ENCODE results near the gene PTPRH. TPM values are rescaled to one million over a fixed set of nuclear protein-coding genes. Genes with fewer than 3 reads are reported as not detected.
"Not testable (repeated sequence)": the region's sequence is repeated elsewhere in the genome, so short reads cannot be mapped to it uniquely, and the experiment has no call there.

The PTPRH gene
- total RNA-seq, 4 donors from 2014 or later: 0.57 to 2.0 (median 1.3) TPM

- no peak overlapping the region for H3K4me3 ChIP-seq
- DNase-seq: no peak
- no peaks in the 10 kb centered on the region for H3K36me3 ChIP-seq
- peaks cover 11 to 35% (median 19%) of the 10 kb centered on the region in 3 donors for H3K4me1 ChIP-seq
- intact Hi-C loops (cut with DNase I): no loop called here
- H3K27me3 ChIP-seq: peaks cover 0 to 36% (median 0%) of the 10 kb centered on the region in 4 donors
- peaks cover 0 to 10% (median 6%) of the 10 kb centered on the region in 3 donors for H3K9me3 ChIP-seq
- no peak overlapping the region for H3K27ac ChIP-seq
- WGBS, 2 donors: 77% methylated on average over 2 of the region's 3 CpGs; no CpG with 5 or more reads in 1 of the 2 donors
- TF ChIP-seq POLR2A (IDR thresholded peaks at IDR 0.05): no peak
- TF ChIP-seq CTCF (IDR thresholded peaks at IDR 0.05): peak in 2 of 6 experiments; percentile 38 to 57
Measured at GRCh38 chr19:55212447-55212846, 3.1 kb upstream of the PTPRH start.

- WGBS, 2 donors: 58 to 60% methylated on average over 13 to 16 of the region's 17 CpGs
- Histone ChIP-seq H3K4me3 (no peak overlapping the region), H3K9me3 (peaks cover 0 to 10% (median 6%) of the 10 kb centered on the region in 3 donors), H3K4me1 (peaks cover 9 to 31% (median 17%) of the 10 kb centered on the region in 3 donors), H3K27me3 (peaks cover 0 to 58% (median 0%) of the 10 kb centered on the region in 4 donors), H3K27ac (peak overlapping the region in 3 of 4 donors; percentile 30 to 46 (median 34)), H3K36me3 (no peaks in the 10 kb centered on the region)
- no peak for DNase-seq
- intact Hi-C loops (cut with DNase I): no loop called here
- TF ChIP-seq POLR2A (IDR thresholded peaks at IDR 0.05) (no peak), CTCF (IDR thresholded peaks at IDR 0.05) (no peak)
Measured at GRCh38 chr19:55209693-55210472, 582 bp upstream of the PTPRH start.

GRCh38 chr19:55206664-55207500 lies 2.4 kb downstream of the PTPRH start:
- peak overlapping the region in 2 of 4 donors; percentile 39 to 62 for H3K27ac ChIP-seq

GRCh38 chr19:55202199-55202598 lies 7.1 kb downstream of the PTPRH start:
- H3K9me3 ChIP-seq; H3K4me1 ChIP-seq; H3K4me3 ChIP-seq; H3K27ac ChIP-seq; intact Hi-C loops (cut with DNase I); H3K36me3 ChIP-seq; DNase-seq: not testable (repeated sequence)
- 50 to 63% methylated on average over 2 to 7 of the region's 10 CpGs for WGBS, 2 donors
- H3K27me3 ChIP-seq: peaks cover 0 to 62% (median 0%) of the 10 kb centered on the region in 4 donors

More at GRCh38 chr19:55206664-55207500, 2.4 kb downstream of the PTPRH start:
- DNase-seq: no peak
- Histone ChIP-seq H3K27me3 (peaks cover 0 to 45% (median 0%) of the 10 kb centered on the region in 4 donors), H3K4me3 (peak overlapping the region in 2 of 4 donors; percentile 4 to 50), H3K36me3 (no peaks in the 10 kb centered on the region), H3K9me3 (no peaks in the 10 kb centered on the region), H3K4me1 (peaks cover 9 to 31% (median 17%) of the 10 kb centered on the region in 3 donors)
- no peak for TF ChIP-seq CTCF (IDR thresholded peaks at IDR 0.05)
- peak in 2 of 4 donors; percentile 34 to 45 for TF ChIP-seq POLR2A (IDR thresholded peaks at IDR 0.05)
- 26 to 39% methylated on average over 8 to 9 of the region's 29 CpGs for WGBS, 2 donors
- intact Hi-C loops (cut with DNase I): no loop called here

GRCh38 chr19:55199620-55200204 lies 9.6 kb downstream of the PTPRH start:
- H3K36me3 ChIP-seq: no peaks in the 10 kb centered on the region
- H3K27me3 ChIP-seq: peaks cover 0 to 38% (median 0%) of the 10 kb centered on the region in 4 donors
- TF ChIP-seq CTCF (IDR thresholded peaks at IDR 0.05) (no peak), POLR2A (IDR thresholded peaks at IDR 0.05) (no peak)
- no peak overlapping the region for H3K27ac ChIP-seq
- H3K4me1 ChIP-seq: no peaks in the 10 kb centered on the region
- WGBS, 2 donors: 41 to 76% methylated on average over 5 of the region's 5 CpGs
- DNase-seq: no peak
- intact Hi-C loops (cut with DNase I): no loop called here
- H3K4me3 ChIP-seq: no peak overlapping the region
- H3K9me3 ChIP-seq: no peaks in the 10 kb centered on the region
